Aortic smooth muscle cell (primary cell): Measurements from ENCODE around the gene AKT1. TPM values are rescaled to one million over a fixed set of nuclear protein-coding genes. Genes with fewer than 3 reads are reported as not detected.

Experiments
- total RNA-seq: library from RNA; depleted of rRNA; stranded (reverse); fragments of >200 nt; gene quantifications from 2 replicates; pipeline ENCODE4 v1.2.3, GENCODE V29; 2014

The AKT1 gene
- 214 and 250 TPM in 2 replicates for total RNA-seq

DNA sequence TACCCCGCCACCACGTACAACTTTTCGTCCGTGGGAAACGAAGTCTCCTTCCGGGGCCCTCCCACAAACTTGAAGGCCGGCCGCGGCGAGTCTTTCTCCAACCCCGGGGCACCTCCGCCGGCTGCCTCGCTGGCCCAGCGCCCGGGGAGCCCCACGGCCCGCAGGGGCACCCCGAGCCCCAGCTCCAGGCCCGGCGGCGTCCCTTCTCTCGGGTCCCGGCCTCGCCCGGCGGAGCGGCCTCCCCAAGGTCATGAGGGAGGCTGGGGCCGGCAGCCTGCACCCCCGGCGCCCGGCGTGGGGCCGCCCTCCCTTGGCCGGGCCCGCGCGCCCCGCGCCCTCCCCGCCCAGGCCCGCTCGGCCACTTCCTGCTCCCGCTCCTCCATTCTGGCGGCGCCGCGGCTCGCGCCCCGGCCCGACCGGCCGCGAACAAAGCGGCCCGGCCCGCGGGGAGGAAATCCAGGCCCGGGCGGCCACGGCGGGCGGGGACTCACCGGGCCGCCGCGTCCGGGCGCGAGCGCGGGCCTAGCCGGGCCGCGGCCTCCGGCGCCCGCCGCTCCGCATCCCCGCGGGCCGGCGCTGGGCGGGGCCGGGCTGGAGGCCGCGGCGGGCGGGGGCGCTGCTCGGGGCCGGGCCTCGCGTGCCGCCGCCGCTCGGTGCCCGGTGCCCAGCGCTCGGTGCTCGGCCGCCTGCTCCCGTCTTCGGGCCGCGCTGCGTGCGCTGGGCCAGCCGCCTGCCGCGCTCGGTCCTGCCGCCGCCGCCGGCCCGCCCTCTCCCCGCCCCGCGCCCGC, at the start of gene AKT1:
AKT1 (minus strand) TSS at position 756 of the 788 bp plus-strand sequence. CDS start 3,105 bp downstream, outside the sequence.

DNA sequence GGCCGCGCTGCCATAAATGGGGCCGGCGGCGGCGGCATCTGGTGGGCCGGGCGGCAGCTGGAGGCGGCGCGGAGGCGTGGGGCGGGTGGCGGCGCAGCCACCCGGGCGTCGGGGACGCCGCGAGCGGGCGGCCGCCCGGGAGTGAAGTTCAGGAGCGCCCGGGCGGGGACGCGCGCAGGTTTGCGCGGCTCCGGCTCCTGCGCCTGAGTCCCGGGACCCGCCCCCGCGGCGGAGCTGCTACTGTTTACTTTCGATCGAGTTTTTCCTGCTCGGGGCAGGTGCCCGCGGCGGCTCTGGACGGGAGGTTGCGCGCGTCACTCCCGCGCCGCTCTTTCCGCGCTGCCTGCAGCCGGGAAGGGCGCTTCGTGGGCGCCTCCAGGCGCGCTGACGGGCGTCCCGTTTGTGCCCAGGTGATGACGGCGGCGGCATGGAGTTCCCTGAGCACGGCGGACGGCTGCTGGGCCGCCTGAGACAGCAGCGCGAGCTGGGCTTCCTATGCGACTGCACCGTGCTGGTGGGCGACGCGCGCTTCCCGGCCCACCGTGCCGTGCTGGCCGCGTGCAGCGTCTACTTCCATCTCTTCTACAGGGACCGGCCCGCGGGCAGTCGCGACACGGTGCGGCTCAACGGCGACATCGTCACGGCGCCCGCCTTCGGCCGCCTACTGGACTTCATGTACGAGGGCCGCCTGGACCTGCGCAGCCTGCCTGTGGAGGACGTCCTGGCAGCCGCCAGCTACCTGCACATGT, 5.4 kb upstream of the AKT1 start, which contains the start of gene ZBTB42:
ZBTB42 (plus strand) TSS at position 331 of the 749 bp plus-strand sequence; CDS start at position 428, 97 bp downstream.

DNA sequence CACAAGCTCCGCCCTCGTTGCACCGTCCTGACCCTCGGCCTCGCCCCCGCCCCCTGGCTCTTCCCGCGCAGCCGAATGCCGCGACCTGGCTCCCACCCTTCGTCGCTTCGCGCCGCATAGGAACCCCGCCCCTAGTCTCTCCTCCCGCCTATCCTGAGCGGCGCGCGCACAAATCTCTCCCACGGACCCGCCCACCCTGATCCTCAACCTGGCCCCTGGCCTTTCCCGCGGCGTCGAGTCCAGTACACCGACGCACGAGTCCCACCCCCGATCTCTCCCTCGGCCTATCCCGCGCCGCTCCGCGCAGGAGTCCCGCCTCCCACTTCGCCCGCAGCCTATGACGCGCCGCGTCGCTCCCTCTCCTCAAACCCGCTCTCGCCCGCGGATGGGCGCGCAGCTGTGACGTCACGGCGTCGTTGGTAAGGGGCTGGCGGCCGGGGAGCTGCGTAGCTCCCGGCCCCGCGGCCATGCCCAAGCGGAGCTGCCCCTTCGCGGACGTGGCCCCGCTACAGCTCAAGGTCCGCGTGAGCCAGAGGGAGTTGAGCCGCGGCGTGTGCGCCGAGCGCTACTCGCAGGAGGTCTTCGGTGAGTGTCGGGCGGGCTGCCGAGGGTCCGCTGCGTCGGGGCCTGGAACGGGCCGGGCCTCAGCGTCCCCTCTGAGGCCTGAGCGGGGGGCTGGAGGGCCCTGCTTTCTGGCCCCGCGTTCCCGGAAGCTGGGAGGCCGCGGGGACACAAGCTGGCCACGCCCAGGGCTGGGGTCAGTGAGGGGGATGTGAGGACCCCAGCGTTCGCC, 42.6 kb downstream of the AKT1 start, which contains the start of gene SIVA1:
SIVA1 (plus strand) TSS at position 413 of the 793 bp plus-strand sequence; CDS start at position 468, 55 bp downstream.

DNA sequence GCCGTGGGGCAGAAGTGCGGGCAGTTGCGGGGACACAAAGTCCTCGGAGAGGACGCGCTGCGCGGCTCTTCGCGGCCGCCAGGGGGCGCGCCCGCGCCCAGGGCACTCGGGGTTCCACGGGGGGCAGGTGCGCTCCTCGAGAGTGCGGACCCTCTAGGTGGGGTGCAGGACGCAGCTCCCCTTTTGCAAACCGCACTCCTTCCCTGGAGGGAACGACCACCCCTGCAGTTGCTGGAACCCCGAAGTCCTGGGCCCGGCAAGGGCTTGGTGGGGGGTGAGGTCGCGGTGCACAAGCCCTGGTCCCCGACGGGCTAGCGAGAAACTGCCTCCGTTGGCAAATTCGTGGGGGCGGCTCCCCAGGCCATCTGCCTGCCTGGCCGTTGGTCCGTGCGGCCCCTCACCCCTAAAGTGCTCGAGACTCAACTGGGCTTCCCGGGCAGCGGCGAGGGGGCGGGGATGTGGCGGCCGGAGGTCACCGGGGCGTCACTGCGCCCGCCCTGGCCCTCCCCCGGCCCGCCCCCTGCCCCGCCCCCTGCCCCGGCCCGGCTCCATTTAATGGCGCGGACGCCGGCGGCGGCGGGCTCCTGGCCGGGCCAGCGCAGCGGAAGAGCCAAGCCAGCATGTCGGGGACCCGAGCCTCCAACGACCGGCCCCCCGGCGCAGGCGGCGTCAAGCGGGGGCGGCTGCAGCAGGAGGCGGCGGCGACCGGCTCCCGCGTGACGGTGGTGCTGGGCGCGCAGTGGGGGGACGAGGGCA, 71.7 kb downstream of the AKT1 start, which contains the start of gene ADSS1:
ADSS1 (plus strand) TSS at position 579 of the 756 bp plus-strand sequence; CDS start at position 621, 42 bp downstream.

Other genes starting within 250 kb of the AKT1 start
- not detected in 2 replicates for gene C14orf180, start 216.0 kb downstream of the AKT1 start, total RNA-seq
- gene TMEM179, start 191.0 kb downstream of the AKT1 start, total RNA-seq, result 0.06 and 0.40 TPM in 2 replicates
- 56.7 and 84.3 TPM in 2 replicates for gene INF2, start 106.1 kb downstream of the AKT1 start, total RNA-seq
- gene ADSS1, start 71.5 kb downstream of the AKT1 start, total RNA-seq, result 5.5 and 6.0 TPM in 2 replicates
- 74.5 and 101 TPM in 2 replicates for gene SIVA1, start 42.6 kb downstream of the AKT1 start, total RNA-seq
- gene ZBTB42, start 5.4 kb upstream of the AKT1 start, total RNA-seq, result 2.9 and 3.6 TPM in 2 replicates
- 12.1 and 14.9 TPM in 2 replicates for gene CEP170B, start 69.5 kb upstream of the AKT1 start, total RNA-seq
- 0.12 and 0.13 TPM in 2 replicates for gene PLD4, start 129.1 kb upstream of the AKT1 start, total RNA-seq
- gene AHNAK2, start 182.6 kb upstream of the AKT1 start, total RNA-seq, result 36.7 and 56.5 TPM in 2 replicates
- gene CLBA1, start 190.0 kb upstream of the AKT1 start, total RNA-seq, result 8.8 and 11.1 TPM in 2 replicates
- gene CDCA4, start 225.3 kb upstream of the AKT1 start, total RNA-seq, result 15.2 and 24.0 TPM in 2 replicates